ENCODE measurements around the gene CEP85.
A peak's percentile ranks its signal among the peaks of the same experiment; 100 is the strongest.

- TF ChIP-seq, protein P1, sequence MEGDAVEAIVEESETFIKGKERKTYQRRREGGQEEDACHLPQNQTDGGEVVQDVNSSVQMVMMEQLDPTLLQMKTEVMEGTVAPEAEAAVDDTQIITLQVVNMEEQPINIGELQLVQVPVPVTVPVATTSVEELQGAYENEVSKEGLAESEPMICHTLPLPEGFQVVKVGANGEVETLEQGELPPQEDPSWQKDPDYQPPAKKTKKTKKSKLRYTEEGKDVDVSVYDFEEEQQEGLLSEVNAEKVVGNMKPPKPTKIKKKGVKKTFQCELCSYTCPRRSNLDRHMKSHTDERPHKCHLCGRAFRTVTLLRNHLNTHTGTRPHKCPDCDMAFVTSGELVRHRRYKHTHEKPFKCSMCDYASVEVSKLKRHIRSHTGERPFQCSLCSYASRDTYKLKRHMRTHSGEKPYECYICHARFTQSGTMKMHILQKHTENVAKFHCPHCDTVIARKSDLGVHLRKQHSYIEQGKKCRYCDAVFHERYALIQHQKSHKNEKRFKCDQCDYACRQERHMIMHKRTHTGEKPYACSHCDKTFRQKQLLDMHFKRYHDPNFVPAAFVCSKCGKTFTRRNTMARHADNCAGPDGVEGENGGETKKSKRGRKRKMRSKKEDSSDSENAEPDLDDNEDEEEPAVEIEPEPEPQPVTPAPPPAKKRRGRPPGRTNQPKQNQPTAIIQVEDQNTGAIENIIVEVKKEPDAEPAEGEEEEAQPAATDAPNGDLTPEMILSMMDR (conservative IDR thresholded peaks at IDR 0.05; ENCODE audit: low read length): peak; percentile 52
- TF ChIP-seq EZH2phosphoT487 (IDR thresholded peaks at IDR 0.05; ENCODE audit: borderline replicate concordance): no peak
Measured at GRCh38 chr1:26189751-26190275, 44.2 kb upstream of the CEP85 start.

All from Loucy (cell line).